GM23248 (cell line): ENCODE data around the gene FAM219A.

Experiments
- EZH2 ChIP-seq: fragments of 200-600 bp; sonication (generic); IDR thresholded peaks from 2 replicates; pipeline ENCODE4 v1.6.1; 2018; ENCODE audit warnings: antibody characterized with exemption, mild to moderate bottlenecking; ENCODE audit not compliant: insufficient read depth, poor library complexity, severe bottlenecking
- EZH2phosphoT487 ChIP-seq: fragments of 200-600 bp; sonication (generic); IDR thresholded peaks from 2 replicates; pipeline ENCODE4 v1.6.1; 2018; ENCODE audit warnings: antibody characterized with exemption, moderate library complexity, mild to moderate bottlenecking, low read depth; ENCODE audit not compliant: insufficient read depth

- TF ChIP-seq EZH2phosphoT487 (no peak), EZH2 (no peak)
Measured at GRCh38 chr9:34502891-34503290, 44.5 kb upstream of the FAM219A start.
